CD14-positive monocyte (primary cell): ENCODE data around the gene ADSS1. TPM values are rescaled to one million over a fixed set of nuclear protein-coding genes. Genes with fewer than 3 reads are reported as not detected.
A peak's percentile ranks its signal among the peaks of the same experiment; 100 is the strongest.

Experiments
- DNase-seq, 3 donors: peaks; one replicate each; pipeline ENCODE4 v3.0.0-alpha.2; 2011 to 2022
- H2AFZ ChIP-seq: 2 replicates; pipeline ENCODE4 v1.6.0; 2012; ENCODE audit warnings: mild to moderate bottlenecking, low read depth, low read length, inconsistent platforms; ENCODE audit not compliant: insufficient read depth, poor library complexity, severe bottlenecking
- H3K27ac ChIP-seq, 2 donors: 1 replicate in 1 of 2; 2 replicates in 1 of 2; pipeline ENCODE4 v1.5.1; 2012 to 2013; ENCODE audit warnings: low read length in 2 of 2, control low read depth in 1 of 2, inconsistent platforms in 1 of 2, low read depth in 1 of 2, mild to moderate bottlenecking in 1 of 2
- H3K27me3 ChIP-seq, 2 donors: one replicate each; pipeline versions ENCODE4 v1.6.0 to v1.6.1; 2011 to 2013; ENCODE audit warnings: low read length in 2 of 2; ENCODE audit not compliant: control insufficient read depth in 2 of 2, insufficient read depth in 2 of 2
- H3K36me3 ChIP-seq, 2 donors: replicated peaks in 1 of 2; 1 replicate in 1 of 2; 2 replicates in 1 of 2; pipeline versions ENCODE4 v1.5.1 to v1.6.1; 2012 to 2013; ENCODE audit warnings: low read length in 2 of 2, control low read depth in 1 of 2, inconsistent platforms in 1 of 2, mild to moderate bottlenecking in 1 of 2; ENCODE audit not compliant: insufficient read depth in 2 of 2, control insufficient read depth in 1 of 2
- H3K4me1 ChIP-seq, 2 donors: 1 replicate in 1 of 2; 2 replicates in 1 of 2; pipeline versions ENCODE4 v1.5.1 to v1.6.1; 2012 to 2013; ENCODE audit warnings: low read length in 2 of 2, control low read depth in 1 of 2, inconsistent platforms in 1 of 2, mild to moderate bottlenecking in 1 of 2, moderate library complexity in 1 of 2; ENCODE audit not compliant: insufficient read depth in 2 of 2, control insufficient read depth in 1 of 2
- H3K4me2 ChIP-seq: replicated peaks from 2 replicates; pipeline ENCODE3; 2012; ENCODE audit warnings: low read length, moderate library complexity, mild to moderate bottlenecking; ENCODE audit not compliant: poor library complexity, severe bottlenecking; ENCODE audit errors: extremely low read depth
- H3K4me3 ChIP-seq, 3 experiments: fragments of 200-600 bp in 1 of 3; sonication (generic) in 1 of 3; replicated peaks in 1 of 3; 1 replicate in 2 of 3; 2 replicates in 1 of 3; pipeline ENCODE4 v1.5.1; 2011 to 2013; ENCODE audit warnings: low read length in 3 of 3, mild to moderate bottlenecking in 3 of 3, control low read depth in 2 of 3, low read depth in 2 of 3, inconsistent platforms in 1 of 3, moderate library complexity in 1 of 3
- H3K79me2 ChIP-seq: 2 replicates; pipeline ENCODE4 v1.6.0; 2012; ENCODE audit warnings: mild to moderate bottlenecking, control low read depth, inconsistent platforms, low read length, moderate library complexity; ENCODE audit not compliant: insufficient read depth
- H3K9ac ChIP-seq: 2 replicates; pipeline ENCODE4 v1.6.0; 2017; ENCODE audit warnings: low read length, mild to moderate bottlenecking; ENCODE audit not compliant: insufficient read depth, poor library complexity, severe bottlenecking
- H3K9me3 ChIP-seq, 2 donors: replicated peaks in 1 of 2; 1 replicate in 1 of 2; 2 replicates in 1 of 2; pipeline versions ENCODE4 v1.5.1 to v1.6.1; 2012 to 2013; ENCODE audit warnings: low read length in 2 of 2, control low read depth in 1 of 2; ENCODE audit not compliant: control insufficient read depth in 1 of 2, insufficient read depth in 1 of 2
- H4K20me1 ChIP-seq: 2 replicates; pipeline ENCODE4 v1.6.0; 2012; ENCODE audit warnings: mild to moderate bottlenecking, low read length, control low read depth, moderate library complexity; ENCODE audit not compliant: insufficient read depth
- H3K27ac Mint-ChIP-seq, 7 donors: one replicate each; pipeline ENCODE4 v1.8.0; 2020; ENCODE audit warnings: mild to moderate bottlenecking in 7 of 7, mixed read lengths in 7 of 7, moderate library complexity in 6 of 7, inconsistent platforms in 2 of 7
- H3K27me3 Mint-ChIP-seq, 3 donors: one replicate each; pipeline ENCODE4 v1.8.0; 2021 to 2022; ENCODE audit warnings: low read depth in 3 of 3, mild to moderate bottlenecking in 3 of 3, mixed read lengths in 3 of 3, moderate library complexity in 3 of 3, inconsistent platforms in 1 of 3
- H3K36me3 Mint-ChIP-seq, 2 donors: one replicate each; pipeline ENCODE4 v1.8.0; 2020; ENCODE audit warnings: mixed read lengths in 2 of 2, inconsistent platforms in 1 of 2, mild to moderate bottlenecking in 1 of 2
- H3K4me1 Mint-ChIP-seq: one replicate; pipeline ENCODE4 v1.8.0; 2020; ENCODE audit warnings: mild to moderate bottlenecking, mixed read lengths
- H3K4me3 Mint-ChIP-seq, 2 donors: one replicate each; pipeline ENCODE4 v1.8.0; 2020; ENCODE audit warnings: mild to moderate bottlenecking in 2 of 2, mixed read lengths in 2 of 2, moderate library complexity in 1 of 2
- H3K9me3 Mint-ChIP-seq, 7 donors: one replicate each; pipeline ENCODE4 v1.8.0; 2020 to 2022; ENCODE audit warnings: mixed read lengths in 7 of 7, mild to moderate bottlenecking in 6 of 7, moderate library complexity in 6 of 7, inconsistent platforms in 2 of 7
- WGBS: methylation state at CpG from one replicate; pipeline ENCODE4 v1.1.5; 2013; ENCODE audit warnings: missing lambda C conversion rate; ENCODE audit not compliant: insufficient coverage; 5-methylcytosine and 5-hydroxymethylcytosine counted together
- intact Hi-C, 2 donors: fragments of 100-400 bp; cut with micrococcal nuclease; formaldehyde crosslinking; loops; one replicate each; pipeline versions ENCODE4 v1.15.0 to v1.15.1; 2023
- polyA plus RNA-seq, 3 donors: library from polyadenylated mRNA; depleted of rRNA in 1 of 3; unstranded in 2 of 3; stranded (reverse) in 1 of 3; fragments of 300-500 nt in 2 of 3; fragments of >200 nt in 1 of 3; fragmentation: Illumina TruSeq in 2 of 3; gene quantifications; 1 replicate in 2 of 3; 2 replicates in 1 of 3; pipeline ENCODE4 v1.2.3, GENCODE V29; 2012 to 2021
- TF ChIP-seq, protein P1 (sequence below): fragments of 200-600 bp; IDR thresholded peaks from one replicate; pipeline ENCODE4 v1.8.0; 2022; ENCODE audit warnings: antibody characterized with exemption, mild to moderate bottlenecking

ADSS1 gene
- polyA plus RNA-seq, 3 donors, result 0.61 to 3.7 (median 0.64) TPM

DNA sequence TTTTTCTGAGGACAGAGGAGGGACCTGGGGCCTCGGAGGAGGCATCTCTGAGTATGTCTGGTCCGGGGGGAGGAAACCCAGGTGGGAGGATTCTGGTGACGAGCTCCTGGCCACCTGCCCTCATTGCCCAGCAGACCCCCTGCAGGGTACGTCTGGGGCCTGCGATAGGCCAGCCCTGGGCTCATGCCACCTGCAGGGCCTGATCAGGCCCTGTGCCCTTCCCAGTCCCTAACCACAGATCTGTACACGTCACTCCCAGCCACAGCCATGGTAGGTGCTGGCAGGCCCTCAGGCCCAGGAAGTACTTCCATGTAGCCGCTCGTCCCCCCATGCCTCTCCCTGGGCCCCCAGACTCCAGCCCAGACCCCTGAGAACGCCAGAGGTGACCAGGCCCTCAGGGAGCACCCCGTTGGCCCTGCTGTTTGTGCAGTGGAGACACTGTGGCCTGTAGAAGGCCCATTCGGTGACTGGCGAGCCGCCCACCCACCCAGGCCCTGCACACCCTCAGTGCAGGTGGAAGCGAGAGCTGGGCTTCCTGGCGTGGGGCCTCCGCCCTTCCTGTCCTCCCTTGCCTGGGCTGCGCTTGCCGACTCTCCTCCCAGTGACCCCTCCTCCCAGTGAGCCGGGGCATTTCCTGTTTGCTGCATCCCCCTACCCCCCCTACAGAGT lies 28.9 kb upstream of the ADSS1 start:
- Histone ChIP-seq H4K20me1 (peaks cover 65% of the 10 kb centered on the region), H3K4me3 (peak overlapping the region in 1 of 3 experiments; percentile 14), H3K9me3 (no peaks in the 10 kb centered on the region), H3K79me2 (peaks cover 20% of the 10 kb centered on the region), H3K27me3 (no peaks in the 10 kb centered on the region), H3K4me1 (peaks cover 18 to 39% of the 10 kb centered on the region in 2 donors), H3K4me2 (peak overlapping the region; percentile 53), H3K9ac (peak overlapping the region; percentile 54), H2AFZ (peak overlapping the region; percentile 53), H3K36me3 (no peaks in the 10 kb centered on the region), H3K27ac (peak overlapping the region in 1 of 2 donors; percentile 71)
- H3K9me3 Mint-ChIP-seq, result peaks cover 0 to 2% (median 0%) of the 10 kb centered on the region in 7 donors
- H3K27ac Mint-ChIP-seq, result peak overlapping the region in 5 of 7 donors; percentile 16 to 79 (median 69)
- H3K4me1 Mint-ChIP-seq, result peaks cover 34% of the 10 kb centered on the region
- intact Hi-C loops, result no loop called here
- peaks cover 0 to 2% (median 0%) of the 10 kb centered on the region in 3 donors for H3K27me3 Mint-ChIP-seq
- TF ChIP-seq, protein P1, sequence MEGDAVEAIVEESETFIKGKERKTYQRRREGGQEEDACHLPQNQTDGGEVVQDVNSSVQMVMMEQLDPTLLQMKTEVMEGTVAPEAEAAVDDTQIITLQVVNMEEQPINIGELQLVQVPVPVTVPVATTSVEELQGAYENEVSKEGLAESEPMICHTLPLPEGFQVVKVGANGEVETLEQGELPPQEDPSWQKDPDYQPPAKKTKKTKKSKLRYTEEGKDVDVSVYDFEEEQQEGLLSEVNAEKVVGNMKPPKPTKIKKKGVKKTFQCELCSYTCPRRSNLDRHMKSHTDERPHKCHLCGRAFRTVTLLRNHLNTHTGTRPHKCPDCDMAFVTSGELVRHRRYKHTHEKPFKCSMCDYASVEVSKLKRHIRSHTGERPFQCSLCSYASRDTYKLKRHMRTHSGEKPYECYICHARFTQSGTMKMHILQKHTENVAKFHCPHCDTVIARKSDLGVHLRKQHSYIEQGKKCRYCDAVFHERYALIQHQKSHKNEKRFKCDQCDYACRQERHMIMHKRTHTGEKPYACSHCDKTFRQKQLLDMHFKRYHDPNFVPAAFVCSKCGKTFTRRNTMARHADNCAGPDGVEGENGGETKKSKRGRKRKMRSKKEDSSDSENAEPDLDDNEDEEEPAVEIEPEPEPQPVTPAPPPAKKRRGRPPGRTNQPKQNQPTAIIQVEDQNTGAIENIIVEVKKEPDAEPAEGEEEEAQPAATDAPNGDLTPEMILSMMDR, result no peak
- no peak overlapping the region for H3K4me3 Mint-ChIP-seq
- 24% methylated on average over 15 of the region's 19 CpGs for WGBS
- no peak for DNase-seq
- H3K36me3 Mint-ChIP-seq, result peaks cover 8 to 11% of the 10 kb centered on the region in 2 donors

- no peak overlapping the region for H3K4me3 Mint-ChIP-seq
- TF ChIP-seq, protein P1, result no peak
- peak overlapping the region in 1 of 2 donors; percentile 71 for H3K27ac ChIP-seq
- no peaks in the 10 kb centered on the region for H3K9me3 ChIP-seq
- H3K9ac ChIP-seq, result peak overlapping the region; percentile 54
- H2AFZ ChIP-seq, result peak overlapping the region; percentile 53
- H3K4me1 ChIP-seq, result peaks cover 13 to 34% of the 10 kb centered on the region in 2 donors
- H3K27me3 Mint-ChIP-seq, result peaks cover 0 to 2% (median 0%) of the 10 kb centered on the region in 3 donors
- peak overlapping the region in 5 of 7 donors; percentile 16 to 79 (median 69) for H3K27ac Mint-ChIP-seq
- peaks cover 65% of the 10 kb centered on the region for H4K20me1 ChIP-seq
- no peak for DNase-seq
- peaks cover 29% of the 10 kb centered on the region for H3K4me1 Mint-ChIP-seq
- peaks cover 0 to 2% (median 0%) of the 10 kb centered on the region in 7 donors for H3K9me3 Mint-ChIP-seq
- H3K4me2 ChIP-seq, result peak overlapping the region; percentile 53
- no peaks in the 10 kb centered on the region for H3K36me3 ChIP-seq
- intact Hi-C loops, result no loop called here
- H3K27me3 ChIP-seq, result no peaks in the 10 kb centered on the region
- WGBS, result 74% methylated on average over 6 of the region's 6 CpGs
- H3K4me3 ChIP-seq, result peak overlapping the region in 1 of 3 experiments; percentile 14
- H3K79me2 ChIP-seq, result peaks cover 15% of the 10 kb centered on the region
- H3K36me3 Mint-ChIP-seq, result peaks cover 8 to 11% of the 10 kb centered on the region in 2 donors
Observed at GRCh38 chr14:104695660-104696000, 28.4 kb upstream of the ADSS1 start.
